CD4-positive, alpha-beta T cell (primary cell): ENCODE data around the gene GRK4. TPM values are rescaled to one million over a fixed set of nuclear protein-coding genes. Genes with fewer than 3 reads are reported as not detected.

Experiments
- ATAC-seq: fragments of 200-7000 bp; cut with Tn5 transposase; one replicate; pipeline ENCODE4 v1.10.0; 2022; ENCODE audit warnings: mild to moderate bottlenecking; ENCODE audit not compliant: poor library complexity
- CTCF ChIA-PET: fragments of 350-600 bp; sonication (Branson Sonifier 250); formaldehyde crosslinking; loops from one replicate; lab custom pipeline; 2021; ENCODE audit warnings: antibody characterized with exemption, inconsistent platforms; lab: Charles Lee
- POLR2A ChIA-PET: fragments of 350-600 bp; sonication (Branson Sonifier 250); formaldehyde crosslinking; loops from one replicate; lab custom pipeline; 2021; ENCODE audit warnings: antibody characterized with exemption, inconsistent platforms; lab: Charles Lee
- DNase-seq, 14 experiments: peaks; one replicate each; pipeline ENCODE4 v3.0.0-alpha.2; 2013 to 2020; ENCODE audit warnings: mixed read lengths in 2 of 14
- H3K27ac ChIP-seq, 2 donors: one replicate each; pipeline versions ENCODE4 v1.5.1 to v1.7.0; 2013; ENCODE audit warnings: low read length in 2 of 2, low read depth in 1 of 2, mild to moderate bottlenecking in 1 of 2
- H3K27me3 ChIP-seq, 2 experiments: 1 replicate in 1 of 2; 2 replicates in 1 of 2; pipeline versions ENCODE4 v1.6.1 to v1.7.0; 2013; ENCODE audit warnings: low read length in 2 of 2, control low read depth in 1 of 2, mild to moderate bottlenecking in 1 of 2, moderate library complexity in 1 of 2; ENCODE audit not compliant: insufficient read depth in 2 of 2, control insufficient read depth in 1 of 2
- H3K36me3 ChIP-seq: one replicate; pipeline ENCODE4 v1.6.1; 2013; ENCODE audit warnings: low read length, control low read depth; ENCODE audit not compliant: insufficient read depth
- H3K4me1 ChIP-seq: one replicate; pipeline ENCODE4 v1.6.1; 2013; ENCODE audit warnings: low read length, control low read depth; ENCODE audit not compliant: insufficient read depth
- H3K4me3 ChIP-seq: one replicate; pipeline ENCODE4 v1.5.1; 2013; ENCODE audit warnings: mild to moderate bottlenecking, low read length, moderate library complexity
- H3K9me3 ChIP-seq, 2 experiments: 1 replicate in 1 of 2; 2 replicates in 1 of 2; pipeline versions ENCODE4 v1.6.1 to v1.7.0; 2013; ENCODE audit warnings: low read length in 2 of 2, mild to moderate bottlenecking in 2 of 2, control low read depth in 1 of 2, moderate library complexity in 1 of 2; ENCODE audit not compliant: control insufficient read depth in 1 of 2, insufficient read depth in 1 of 2
- H3K27ac Mint-ChIP-seq: one replicate; pipeline ENCODE4 v1.8.0; 2020; ENCODE audit warnings: mixed read lengths
- H3K27me3 Mint-ChIP-seq: one replicate; pipeline ENCODE4 v1.8.0; 2021; ENCODE audit warnings: mixed read lengths
- H3K36me3 Mint-ChIP-seq: one replicate; pipeline ENCODE4 v1.8.0; 2021; ENCODE audit warnings: low read depth, mixed read lengths
- H3K4me1 Mint-ChIP-seq: one replicate; pipeline ENCODE4 v1.8.0; 2021; ENCODE audit warnings: low read depth, mixed read lengths
- H3K4me3 Mint-ChIP-seq: one replicate; pipeline ENCODE4 v1.8.0; 2020; ENCODE audit warnings: mild to moderate bottlenecking, mixed read lengths
- H3K9me3 Mint-ChIP-seq: one replicate; pipeline ENCODE4 v1.8.0; 2020; ENCODE audit warnings: mixed read lengths
- CTCF ChIP-seq: fragments of 200-600 bp; IDR thresholded peaks from one replicate; pipeline ENCODE4 v1.8.0; 2022; ENCODE audit warnings: antibody characterized with exemption, mild to moderate bottlenecking
- intact Hi-C, 2 experiments: fragments of 100-400 bp; cut with DNase I in 1 of 2; cut with micrococcal nuclease in 1 of 2; formaldehyde crosslinking; loops; one replicate each; pipeline versions ENCODE4 v1.15.1 to v1.9.0; 2023 to 2025; cut with DNase I, micrococcal nuclease
- total RNA-seq, 174 experiments: library from RNA in 2 of 174; stranded (reverse) in 2 of 174; gene quantifications; one replicate each; pipeline ENCODE4 v1.2.3 and lab custom pipeline; 2021 to 2026

Gene GRK4
- total RNA-seq, 2 experiments from 2014 or later: 1.2 to 1.8 TPM

- no peak for TF ChIP-seq CTCF
- CTCF ChIA-PET: no interaction called here
- no peaks in the 10 kb centered on the region for H3K27me3 ChIP-seq
Measured at GRCh38 chr4:3085948-3086670, 122.7 kb downstream of the GRK4 start.

GRCh38 chr4:3087115-3087797 is 123.9 kb downstream of the GRK4 start:
- DNase-seq (no peak), ATAC-seq (no peak)
- H3K9me3 ChIP-seq: no peaks in the 10 kb centered on the region
- H3K4me3 ChIP-seq: no peak overlapping the region
- Mint-ChIP-seq H3K4me1 (peaks cover 41% of the 10 kb centered on the region), H3K36me3 (peaks cover 59% of the 10 kb centered on the region), H3K27ac (no peak overlapping the region), H3K9me3 (no peaks in the 10 kb centered on the region), H3K4me3 (no peak overlapping the region), H3K27me3 (no peaks in the 10 kb centered on the region)
- no peaks in the 10 kb centered on the region for H3K27me3 ChIP-seq
- peaks cover 29% of the 10 kb centered on the region for H3K36me3 ChIP-seq
- TF ChIP-seq CTCF: no peak
- intact Hi-C loops: no loop called here
- CTCF ChIA-PET: no interaction called here
- POLR2A ChIA-PET: no interaction called here
- peaks cover 11% of the 10 kb centered on the region for H3K4me1 ChIP-seq
- no peak overlapping the region for H3K27ac ChIP-seq

More at GRCh38 chr4:3085948-3086670, 122.7 kb downstream of the GRK4 start:
- ATAC-seq (no peak), DNase-seq (no peak)
- peaks cover 29% of the 10 kb centered on the region for H3K36me3 ChIP-seq
- Mint-ChIP-seq H3K27me3 (no peaks in the 10 kb centered on the region), H3K9me3 (no peaks in the 10 kb centered on the region), H3K36me3 (peaks cover 50% of the 10 kb centered on the region), H3K4me3 (no peak overlapping the region), H3K4me1 (peaks cover 43% of the 10 kb centered on the region), H3K27ac (peak overlapping the region; percentile 8)
- intact Hi-C loops: no loop called here
- no peak overlapping the region for H3K4me3 ChIP-seq
- POLR2A ChIA-PET: no interaction called here
- no peaks in the 10 kb centered on the region for H3K9me3 ChIP-seq
- H3K4me1 ChIP-seq: peaks cover 11% of the 10 kb centered on the region
- H3K27ac ChIP-seq: no peak overlapping the region

Other genes starting within 250 kb of the GRK4 start
- gene TNIP2, start 207.2 kb upstream of the GRK4 start, total RNA-seq: 10 to 100 TPM; 43.8 to 49.1 TPM
- gene SH3BP2, start 170.5 kb upstream of the GRK4 start, total RNA-seq: 10 to 100 TPM; 30.1 to 30.5 TPM
- 100 to 1,000 TPM; 153 TPM for gene ADD1, start 119.7 kb upstream of the GRK4 start, total RNA-seq
- gene NOP14, start 165 bp upstream of the GRK4 start, total RNA-seq: 10 to 100 TPM; 21.8 TPM
- not detected for gene HTT-AS, start 111.0 kb downstream of the GRK4 start, total RNA-seq
- 10 to 100 TPM; 56.9 to 62.6 TPM for gene HTT, start 111.1 kb downstream of the GRK4 start, total RNA-seq